Keratinocyte (primary cell): Measurements from ENCODE around the gene NPFFR1.

Experiments
- CTCF ChIP-seq, 3 experiments: IDR thresholded peaks in 1 of 3; conservative IDR thresholded peaks in 1 of 3; optimal IDR thresholded peaks in 1 of 3; 2 replicates in 2 of 3; 3 replicates in 1 of 3; pipeline versions ENCODE3 to v1.5.1; 2011; ENCODE audit warnings: low read length in 3 of 3, mild to moderate bottlenecking in 3 of 3, moderate library complexity in 2 of 3, control low read depth in 1 of 3, inconsistent platforms in 1 of 3; ENCODE audit not compliant: insufficient read depth in 2 of 3; ENCODE audit errors: extremely low read depth in 1 of 3
- EZH2 ChIP-seq: IDR thresholded peaks from one replicate; pipeline ENCODE4 v1.6.1; 2012; ENCODE audit warnings: inconsistent platforms, mild to moderate bottlenecking, low read length, moderate library complexity

- TF ChIP-seq CTCF (optimal IDR thresholded peaks at IDR 0.05 in 1 of 3, IDR thresholded peaks at IDR 0.05 in 1 of 3, conservative IDR thresholded peaks at IDR 0.05 in 1 of 3; ENCODE audit: extremely low read depth in 1 of 3, insufficient read depth in 2 of 3, low read length in 3 of 3) (no peak), EZH2 (no peak)
Measured at GRCh38 chr10:70258216-70258615, 25.6 kb downstream of the NPFFR1 start.
